Endodermal cell (in vitro differentiated cells): Measurements from ENCODE around the gene GARIN3. TPM values are rescaled to one million over a fixed set of nuclear protein-coding genes. Genes with fewer than 3 reads are reported as not detected.

ENCODE experiments used
- DNase-seq: peaks from one replicate; pipeline ENCODE4 v3.0.0-alpha.2; 2017
- H3K27ac ChIP-seq: 2 replicates; pipeline ENCODE4 v1.5.1; 2013; ENCODE audit warnings: mild to moderate bottlenecking, low read depth, low read length, moderate library complexity
- H3K27me3 ChIP-seq: 2 replicates; pipeline ENCODE4 v1.6.1; 2013; ENCODE audit warnings: mild to moderate bottlenecking, low read length, moderate library complexity; ENCODE audit not compliant: insufficient read depth, control insufficient read depth, poor library complexity, severe bottlenecking
- H3K36me3 ChIP-seq: 2 replicates; pipeline ENCODE4 v1.7.0; 2013; ENCODE audit warnings: mild to moderate bottlenecking, low read length, moderate library complexity; ENCODE audit not compliant: control insufficient read depth, insufficient read depth
- H3K4me1 ChIP-seq: one replicate; pipeline ENCODE4 v1.7.0; 2013; ENCODE audit warnings: low read length; ENCODE audit not compliant: control insufficient read depth, insufficient read depth
- H3K4me3 ChIP-seq: 2 replicates; pipeline ENCODE4 v1.5.1; 2013; ENCODE audit warnings: mild to moderate bottlenecking, low read length, moderate library complexity
- H3K9ac ChIP-seq: 2 replicates; pipeline ENCODE4 v1.6.1; 2013; ENCODE audit warnings: mild to moderate bottlenecking, low read length, moderate library complexity; ENCODE audit not compliant: poor library complexity, severe bottlenecking; ENCODE audit errors: extremely low read depth
- H3K9me3 ChIP-seq: 2 replicates; pipeline ENCODE4 v1.6.1; 2013; ENCODE audit warnings: mild to moderate bottlenecking, low read length, moderate library complexity; ENCODE audit not compliant: control insufficient read depth
- H3K27ac Mint-ChIP-seq: 2 replicates; pipeline ENCODE4 v1.8.0; 2020; ENCODE audit warnings: mixed read lengths
- H3K27me3 Mint-ChIP-seq: 2 replicates; pipeline ENCODE4 v1.8.0; 2021; ENCODE audit warnings: mild to moderate bottlenecking, mixed read lengths; ENCODE audit not compliant: insufficient read depth
- H3K36me3 Mint-ChIP-seq: 2 replicates; pipeline ENCODE4 v1.8.0; 2020; ENCODE audit warnings: low read depth, mixed read lengths
- H3K4me1 Mint-ChIP-seq: 2 replicates; pipeline ENCODE4 v1.8.0; 2020; ENCODE audit warnings: mixed read lengths
- H3K4me3 Mint-ChIP-seq: 2 replicates; pipeline ENCODE4 v1.8.0; 2020; ENCODE audit warnings: mild to moderate bottlenecking, moderate library complexity, mixed read lengths
- H3K9me3 Mint-ChIP-seq: 2 replicates; pipeline ENCODE4 v1.8.0; 2020; ENCODE audit warnings: mild to moderate bottlenecking, mixed read lengths
- CTCF ChIP-seq: fragments of 200-600 bp; sonication (generic); conservative IDR thresholded peaks from 2 replicates; pipeline ENCODE4 v1.5.0; 2021; ENCODE audit warnings: antibody characterized with exemption, mild to moderate bottlenecking
- WGBS, 2 experiments: methylation state at CpG; one replicate each; pipeline versions ENCODE4 v1.1.5 to v1.1.7; 2013; ENCODE audit warnings: missing lambda C conversion rate in 2 of 2, mixed read lengths in 1 of 2; ENCODE audit not compliant: insufficient coverage in 1 of 2, insufficient read length in 1 of 2; 5-methylcytosine and 5-hydroxymethylcytosine counted together
- total RNA-seq, 2 donors: library from RNA; stranded (reverse); fragmentation: NEBNext Ultra II Directional in 1 of 2; extraction: Animal tissue kit (Norgen Biotek cat#: 25700) in 1 of 2; gene quantifications; 2 replicates in 1 of 2; 3 replicates in 1 of 2; pipeline ENCODE4 v1.2.1, GENCODE V29; 2021

The GARIN3 gene
- total RNA-seq, 2 donors from 2014 or later, result not detected

- Histone ChIP-seq H3K4me3 (no peak overlapping the region), H3K36me3 (no peaks in the 10 kb centered on the region), H3K4me1 (no peaks in the 10 kb centered on the region), H3K9me3 (no peaks in the 10 kb centered on the region), H3K9ac (no peak overlapping the region), H3K27ac (no peak overlapping the region), H3K27me3 (no peaks in the 10 kb centered on the region)
- Mint-ChIP-seq H3K4me1 (peaks cover 4% of the 10 kb centered on the region), H3K27ac (no peak overlapping the region), H3K27me3 (no peaks in the 10 kb centered on the region), H3K9me3 (no peaks in the 10 kb centered on the region), H3K4me3 (no peak overlapping the region), H3K36me3 (no peaks in the 10 kb centered on the region)
- WGBS, 2 experiments, result 94% methylated on average over 9 to 12 of the region's 12 CpGs
- TF ChIP-seq CTCF, result no peak
- no peak for DNase-seq
Observed at GRCh38 chr5:157162919-157163510, 3.0 kb downstream of the GARIN3 start.

GRCh38 chr5:157161996-157162395 lies 4.1 kb downstream of the GARIN3 start:
- Mint-ChIP-seq H3K27ac (no peak overlapping the region), H3K9me3 (no peaks in the 10 kb centered on the region), H3K36me3 (no peaks in the 10 kb centered on the region), H3K4me3 (no peak overlapping the region), H3K4me1 (no peaks in the 10 kb centered on the region), H3K27me3 (no peaks in the 10 kb centered on the region)
- DNase-seq, result no peak
- WGBS, 2 experiments, result 89 to 90% methylated on average over 3 to 6 of the region's 6 CpGs
- no peak for TF ChIP-seq CTCF
- no peaks in the 10 kb centered on the region for H3K36me3 ChIP-seq
- no peak overlapping the region for H3K9ac ChIP-seq
- H3K4me1 ChIP-seq, result no peaks in the 10 kb centered on the region
- no peaks in the 10 kb centered on the region for H3K9me3 ChIP-seq
- no peaks in the 10 kb centered on the region for H3K27me3 ChIP-seq
- H3K4me3 ChIP-seq, result no peak overlapping the region
- H3K27ac ChIP-seq, result no peak overlapping the region

- H3K4me1 Mint-ChIP-seq, result no peaks in the 10 kb centered on the region
- H3K36me3 Mint-ChIP-seq, result no peaks in the 10 kb centered on the region
- H3K27ac Mint-ChIP-seq, result no peak overlapping the region
- no peak for DNase-seq
- Histone ChIP-seq H3K36me3 (no peaks in the 10 kb centered on the region), H3K27ac (no peak overlapping the region), H3K9me3 (no peaks in the 10 kb centered on the region), H3K4me1 (no peaks in the 10 kb centered on the region), H3K4me3 (no peak overlapping the region), H3K9ac (no peak overlapping the region), H3K27me3 (no peaks in the 10 kb centered on the region)
- no peak overlapping the region for H3K4me3 Mint-ChIP-seq
- H3K9me3 Mint-ChIP-seq, result no peaks in the 10 kb centered on the region
- 90 to 100% methylated on average over 3 to 4 of the region's 4 CpGs for WGBS, 2 experiments
- no peaks in the 10 kb centered on the region for H3K27me3 Mint-ChIP-seq
- no peak for TF ChIP-seq CTCF
Observed at GRCh38 chr5:157160001-157160400, 6.1 kb downstream of the GARIN3 start.
